HCT116 (cell line): ENCODE measurements around the gene NCBP1. TPM values are rescaled to one million over a fixed set of nuclear protein-coding genes. Genes with fewer than 3 reads are reported as not detected.

ENCODE experiments used
- ATAC-seq: fragments of 200-7000 bp; cut with Tn5 transposase; 2 replicates; pipeline ENCODE4 v1.9.1; 2020; ENCODE audit warnings: mild to moderate bottlenecking, moderate library complexity
- BruUV-seq: library from RNA; stranded (reverse); fragments of 400-500 nt; replicated peaks from 2 replicates; lab custom pipeline; 2021; lab: Mats Ljungman, UMichigan
- CTCF ChIA-PET: fragments of 300-600 bp; sonication (Branson Sonifier 250); formaldehyde crosslinking; loops from one replicate; lab custom pipeline; 2021; ENCODE audit warnings: antibody characterized with exemption; lab: Charles Lee
- POLR2A ChIA-PET: fragments of 300-600, 350-600 bp; sonication (Branson Sonifier 250); formaldehyde crosslinking; loops from one replicate; lab custom pipeline; 2021; ENCODE audit warnings: antibody characterized with exemption; lab: Charles Lee
- RAD21 ChIA-PET, 2 experiments: fragments of 300-600 bp; sonication (Branson Sonifier 250); formaldehyde crosslinking; loops; one replicate each; lab custom pipeline; 2023; ENCODE audit warnings: low total read pairs in 2 of 2; ENCODE audit not compliant: uncharacterized antibody in 2 of 2, unreplicated experiment in 2 of 2, low non-redundant PET in 1 of 2; lab: Charles Lee
- DNase-seq: peaks from one replicate; pipeline ENCODE4 v3.0.0-alpha.2; 2010; ENCODE audit warnings: low read depth, low spot score
- H2AFZ ChIP-seq: fragments of 200-600 bp; shearing (Covaris generic), sonication (generic); 2 replicates; pipeline ENCODE4 v1.6.1; 2017; ENCODE audit warnings: low read depth, mixed run types, mixed read lengths, antibody characterized with exemption, low read length; ENCODE audit not compliant: poor library complexity, severe bottlenecking
- H3K27ac ChIP-seq: 2 replicates; pipeline ENCODE4 v1.5.1; 2012; ENCODE audit warnings: low read depth, low read length
- H3K27me3 ChIP-seq: fragments of 200-600 bp; sonication (generic); 2 replicates; pipeline ENCODE4 v1.6.1; 2016; ENCODE audit warnings: mixed run types, low read length, mixed read lengths; ENCODE audit not compliant: insufficient read depth
- H3K36me3 ChIP-seq, 2 experiments: fragments of 200-500 bp in 1 of 2; fragments of 200-600 bp in 1 of 2; sonication (Bioruptor generic) in 1 of 2; sonication (generic) in 1 of 2; 2 replicates each; pipeline versions ENCODE4 v1.5.1 to v1.6.1; 2014 to 2016; ENCODE audit warnings: low read length in 2 of 2, inconsistent platforms in 1 of 2, mixed read lengths in 1 of 2, mixed run types in 1 of 2; ENCODE audit not compliant: insufficient read depth in 2 of 2, control insufficient read depth in 1 of 2
- H3K4me1 ChIP-seq, 2 experiments: fragments of 200-600 bp in 1 of 2; sonication (generic) in 1 of 2; 2 replicates each; pipeline versions ENCODE4 v1.5.1 to v1.6.1; 2012 to 2017; ENCODE audit warnings: low read length in 2 of 2, inconsistent platforms in 1 of 2, mild to moderate bottlenecking in 1 of 2, mixed read lengths in 1 of 2, mixed run types in 1 of 2, moderate library complexity in 1 of 2; ENCODE audit not compliant: insufficient read depth in 2 of 2, control insufficient read depth in 1 of 2
- H3K4me2 ChIP-seq: fragments of 200-600 bp; sonication (generic); 2 replicates; pipeline ENCODE4 v1.6.1; 2017; ENCODE audit warnings: mixed run types, low read length, mixed read lengths
- H3K4me3 ChIP-seq, 2 experiments: fragments of 200-600 bp in 1 of 2; sonication (generic) in 1 of 2; replicated peaks in 1 of 2; 2 replicates each; pipeline ENCODE4 v1.5.1; 2011 to 2016; ENCODE audit warnings: low read length in 2 of 2, control low read depth in 1 of 2, low read depth in 1 of 2, mild to moderate bottlenecking in 1 of 2, mixed read lengths in 1 of 2, mixed run types in 1 of 2
- H3K79me2 ChIP-seq: fragments of 200-600 bp; sonication (generic); 2 replicates; pipeline ENCODE4 v1.6.1; 2017; ENCODE audit warnings: mild to moderate bottlenecking, mixed run types, low read length, moderate library complexity, mixed read lengths; ENCODE audit not compliant: insufficient read depth
- H3K9ac ChIP-seq: fragments of 200-600 bp; sonication (generic); 2 replicates; pipeline ENCODE4 v1.6.1; 2016; ENCODE audit warnings: low read length, mixed read lengths
- H3K9me2 ChIP-seq: fragments of 200-600 bp; sonication (generic), shearing (Covaris generic); 2 replicates; pipeline ENCODE4 v1.6.1; 2017; ENCODE audit warnings: mixed run types, mild to moderate bottlenecking, moderate library complexity; ENCODE audit not compliant: insufficient read depth
- H3K9me3 ChIP-seq, 2 experiments: fragments of 200-500 bp in 1 of 2; fragments of 200-600 bp in 1 of 2; sonication (Bioruptor generic) in 1 of 2; sonication (generic) in 1 of 2; 2 replicates each; pipeline ENCODE4 v1.6.1; 2014 to 2017; ENCODE audit warnings: low read length in 2 of 2, mixed read lengths in 2 of 2, inconsistent platforms in 1 of 2, low read depth in 1 of 2, mild to moderate bottlenecking in 1 of 2, mixed run types in 1 of 2, moderate library complexity in 1 of 2; ENCODE audit not compliant: control insufficient read depth in 1 of 2, insufficient read depth in 1 of 2
- H4K20me1 ChIP-seq: fragments of 200-600 bp; sonication (generic), shearing (Covaris generic); 2 replicates; pipeline ENCODE4 v1.6.1; 2017; ENCODE audit warnings: mixed run types, mild to moderate bottlenecking, moderate library complexity; ENCODE audit not compliant: insufficient read depth
- CBX3 ChIP-seq: IDR thresholded peaks from 2 replicates; pipeline ENCODE4 v1.6.1; 2012; ENCODE audit warnings: low read depth
- FOSL1 ChIP-seq: IDR thresholded peaks from 2 replicates; pipeline ENCODE4 v1.6.1; 2012; ENCODE audit warnings: low read depth
- RAD21 ChIP-seq: IDR thresholded peaks from 2 replicates; pipeline ENCODE4 v1.6.1; 2012; ENCODE audit warnings: low read depth, mild to moderate bottlenecking
- SIN3A ChIP-seq: IDR thresholded peaks from 2 replicates; pipeline ENCODE4 v1.6.1; 2012; ENCODE audit warnings: low read depth
- ZFX ChIP-seq: fragments of 450-650 bp; IDR thresholded peaks from 2 replicates; pipeline ENCODE4 v1.6.1; 2017
- ZNF274 ChIP-seq: fragments of 200-500 bp; sonication (Bioruptor generic); IDR thresholded peaks from 2 replicates; pipeline ENCODE4 v1.6.1; 2014; ENCODE audit warnings: mild to moderate bottlenecking, low read depth, low read length, inconsistent platforms
- intact Hi-C: fragments of 100-400 bp; cut with micrococcal nuclease; formaldehyde crosslinking; loops from 2 replicates; pipeline ENCODE4 v1.10.0; 2022
- total RNA-seq: library from RNA; stranded (reverse); gene quantifications from one replicate; pipeline ENCODE4 v1.2.1, GENCODE V29; 2021; ENCODE audit not compliant: unreplicated experiment
- TF ChIP-seq, protein P1 (sequence below), 3 experiments: fragments of 200-600 bp in 1 of 3; sonication (generic) in 1 of 3; IDR thresholded peaks in 2 of 3; conservative IDR thresholded peaks in 1 of 3; 2 replicates each; pipeline ENCODE4 v1.5.1; 2012 to 2017; ENCODE audit warnings: low read depth in 2 of 3, low read length in 2 of 3, antibody characterized with exemption in 1 of 3, borderline replicate concordance in 1 of 3, control low read depth in 1 of 3, mild to moderate bottlenecking in 1 of 3, mixed read lengths in 1 of 3, mixed run types in 1 of 3, moderate library complexity in 1 of 3; ENCODE audit not compliant: insufficient read depth in 1 of 3

NCBP1 gene
- total RNA-seq, 1 experiment from 2014 or later = 32.9 TPM

- TF ChIP-seq, protein P1, sequence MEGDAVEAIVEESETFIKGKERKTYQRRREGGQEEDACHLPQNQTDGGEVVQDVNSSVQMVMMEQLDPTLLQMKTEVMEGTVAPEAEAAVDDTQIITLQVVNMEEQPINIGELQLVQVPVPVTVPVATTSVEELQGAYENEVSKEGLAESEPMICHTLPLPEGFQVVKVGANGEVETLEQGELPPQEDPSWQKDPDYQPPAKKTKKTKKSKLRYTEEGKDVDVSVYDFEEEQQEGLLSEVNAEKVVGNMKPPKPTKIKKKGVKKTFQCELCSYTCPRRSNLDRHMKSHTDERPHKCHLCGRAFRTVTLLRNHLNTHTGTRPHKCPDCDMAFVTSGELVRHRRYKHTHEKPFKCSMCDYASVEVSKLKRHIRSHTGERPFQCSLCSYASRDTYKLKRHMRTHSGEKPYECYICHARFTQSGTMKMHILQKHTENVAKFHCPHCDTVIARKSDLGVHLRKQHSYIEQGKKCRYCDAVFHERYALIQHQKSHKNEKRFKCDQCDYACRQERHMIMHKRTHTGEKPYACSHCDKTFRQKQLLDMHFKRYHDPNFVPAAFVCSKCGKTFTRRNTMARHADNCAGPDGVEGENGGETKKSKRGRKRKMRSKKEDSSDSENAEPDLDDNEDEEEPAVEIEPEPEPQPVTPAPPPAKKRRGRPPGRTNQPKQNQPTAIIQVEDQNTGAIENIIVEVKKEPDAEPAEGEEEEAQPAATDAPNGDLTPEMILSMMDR (IDR thresholded peaks at IDR 0.05 in 2 of 3, conservative IDR thresholded peaks at IDR 0.05 in 1 of 3; ENCODE audit: borderline replicate concordance in 1 of 3, insufficient read depth in 1 of 3, low read depth in 2 of 3, low read length in 2 of 3) = no peak
- no peak for TF ChIP-seq RAD21
- TF ChIP-seq FOSL1 = peak; percentile 80
Measured at GRCh38 chr9:97703437-97704344, 70.1 kb downstream of the NCBP1 start (continued).

- BruUV-seq = no TSS peak
- TF ChIP-seq CBX3 (no peak), SIN3A (no peak), ZFX (no peak), ZNF274 (no peak)
- ChIA-PET CTCF (interaction anchor here (1.5 to 1.6 kb wide), 2 partner anchors 196 to 219 kb away, joined by 3 to 4 read pairs; no protein-coding TSS in a partner anchor), RAD21 (no interaction called here), POLR2A (no interaction called here)
- H4K20me1 ChIP-seq = no peaks in the 10 kb centered on the region
- H3K27me3 ChIP-seq = no peaks in the 10 kb centered on the region
- H3K36me3 ChIP-seq = no peaks in the 10 kb centered on the region
- no peak for DNase-seq
- H3K27ac ChIP-seq = peak overlapping the region; percentile 44; the same call in 1 of the 2 replicates
- peak overlapping the region; percentile 41; the same call in 1 of the 2 replicates for H3K9ac ChIP-seq
- H3K4me2 ChIP-seq = peak overlapping the region; percentile 69
- ATAC-seq = no peak
- peaks cover 23 to 33% of the 10 kb centered on the region in 2 experiments for H3K4me1 ChIP-seq
- intact Hi-C loops = no loop called here
- no peaks in the 10 kb centered on the region for H3K79me2 ChIP-seq
- H3K4me3 ChIP-seq = peak overlapping the region in 1 of 2 experiments; percentile 34; a peak in 2 of 4 replicates
- no peaks in the 10 kb centered on the region for H3K9me3 ChIP-seq
- peak overlapping the region; percentile 71 for H2AFZ ChIP-seq
- no peaks in the 10 kb centered on the region for H3K9me2 ChIP-seq
Measured at GRCh38 chr9:97704345-97704677, 70.7 kb downstream of the NCBP1 start.
